NCI-H1105 (cell line): ENCODE results near the gene RFX1.
"Not testable (repeated sequence)": the region's sequence is repeated elsewhere in the genome, so short reads cannot be mapped to it uniquely, and the experiment has no call there.

ENCODE experiments used
- DNase-seq: peaks from one replicate; lab custom pipeline; 2025; lab: John Stamatoyannopoulos, UW

Gene RFX1

GRCh38 chr19:13935765-13936510, 70.2 kb downstream of the RFX1 start:
- DNase-seq: no peak

GRCh38 chr19:13934785-13935109, 71.4 kb downstream of the RFX1 start:
- DNase-seq: no peak

GRCh38 chr19:13932911-13933393, 73.2 kb downstream of the RFX1 start:
- no peak for DNase-seq

GRCh38 chr19:13932149-13932637, 73.9 kb downstream of the RFX1 start:
- DNase-seq: no peak

GRCh38 chr19:13931391-13932148, 74.5 kb downstream of the RFX1 start:
- no peak for DNase-seq

- no peak for DNase-seq
Observed at GRCh38 chr19:13930402-13930801, 75.7 kb downstream of the RFX1 start.

- DNase-seq: no peak
Observed at GRCh38 chr19:13929956-13930355, 76.2 kb downstream of the RFX1 start.

GRCh38 chr19:13929340-13929739, 76.8 kb downstream of the RFX1 start:
- DNase-seq: no peak

GRCh38 chr19:13926715-13927114, 79.4 kb downstream of the RFX1 start:
- DNase-seq: no peak

- no peak for DNase-seq
Observed at GRCh38 chr19:13926010-13926409, 80.1 kb downstream of the RFX1 start.

- no peak for DNase-seq
Observed at GRCh38 chr19:13923194-13923987, 82.7 kb downstream of the RFX1 start.

GRCh38 chr19:13922118-13922517, 84.0 kb downstream of the RFX1 start:
- not testable (repeated sequence) for DNase-seq

GRCh38 chr19:13920940-13921747, 85.0 kb downstream of the RFX1 start:
- DNase-seq: no peak

- no peak for DNase-seq
Observed at GRCh38 chr19:13920524-13920923, 85.6 kb downstream of the RFX1 start.

GRCh38 chr19:13918726-13919411, 87.3 kb downstream of the RFX1 start:
- no peak for DNase-seq

GRCh38 chr19:13917888-13918406, 88.2 kb downstream of the RFX1 start:
- DNase-seq: no peak

- no peak for DNase-seq
Observed at GRCh38 chr19:13914777-13915176, 91.3 kb downstream of the RFX1 start.

GRCh38 chr19:13913352-13913751, 92.8 kb downstream of the RFX1 start:
- no peak for DNase-seq
